Measurements from ENCODE around the gene MANBA.

The MANBA gene

DNA sequence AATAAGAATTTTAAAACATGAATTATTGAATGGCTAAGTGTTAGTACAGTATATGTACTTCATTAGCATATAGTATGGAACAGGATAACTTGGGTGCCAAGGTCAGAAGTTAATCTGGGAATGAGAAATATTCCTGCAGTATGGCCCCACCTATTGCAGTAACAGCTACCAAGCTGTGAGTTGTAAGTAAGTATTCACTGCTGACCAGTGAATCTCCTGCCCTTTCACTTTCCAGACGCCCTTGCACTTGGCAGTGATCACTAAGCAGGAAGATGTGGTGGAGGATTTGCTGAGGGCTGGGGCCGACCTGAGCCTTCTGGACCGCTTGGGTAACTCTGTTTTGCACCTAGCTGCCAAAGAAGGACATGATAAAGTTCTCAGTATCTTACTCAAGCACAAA is 154.5 kb downstream of the MANBA start:
- no peak for TF ChIP-seq CTCF (IDR thresholded peaks at IDR 0.05)
- H3K27me3 ChIP-seq = no peaks in the 10 kb centered on the region
- no peaks in the 10 kb centered on the region for H3K9me3 ChIP-seq
- no peak overlapping the region for H3K27ac ChIP-seq
- intact Hi-C loops (cut with DNase I; ENCODE audit: low total_unique reads) = no loop called here
- no peak for DNase-seq
- no peak overlapping the region for H3K4me3 ChIP-seq
- no peaks in the 10 kb centered on the region for H3K4me1 ChIP-seq
- H3K36me3 ChIP-seq = peaks cover 54 to 90% (median 68%) of the 10 kb centered on the region in 3 donors

DNA sequence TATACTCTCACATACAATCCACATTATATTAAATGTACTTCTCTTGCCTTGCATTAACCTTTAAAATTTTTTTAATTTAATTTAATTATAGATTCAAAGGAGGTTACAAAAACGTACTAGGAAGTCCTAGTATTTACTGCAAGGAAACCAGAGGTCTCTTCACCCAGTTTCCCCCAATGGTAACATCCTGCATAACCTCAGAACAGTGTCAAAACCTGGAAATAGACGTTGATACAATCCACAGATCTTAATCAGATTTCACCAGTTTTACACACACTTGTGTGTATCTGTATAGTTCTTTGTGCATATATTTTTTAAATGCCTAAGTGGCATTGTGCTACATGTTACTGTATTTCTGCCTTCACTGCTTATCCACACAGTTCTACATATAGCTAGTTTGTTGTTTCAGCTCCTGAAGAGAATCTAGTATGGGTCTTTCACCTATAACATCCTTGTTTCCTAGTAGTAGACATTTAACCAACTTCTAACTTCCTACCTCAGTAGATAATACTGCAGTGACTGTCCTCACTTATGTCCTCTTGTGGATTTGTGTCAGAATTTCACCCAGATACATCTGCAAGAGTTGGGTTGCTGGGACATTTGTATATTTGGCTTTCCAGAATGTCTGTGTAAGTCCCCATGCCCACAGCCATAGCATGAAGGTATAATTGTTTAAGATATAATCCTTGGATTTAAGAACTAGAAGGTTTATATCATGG is 156.4 kb downstream of the MANBA start:
- DNase-seq = no peak
- no peaks in the 10 kb centered on the region for H3K4me1 ChIP-seq
- no peak overlapping the region for H3K4me3 ChIP-seq
- peaks cover 47 to 90% (median 62%) of the 10 kb centered on the region in 3 donors for H3K36me3 ChIP-seq
- no peaks in the 10 kb centered on the region for H3K9me3 ChIP-seq
- intact Hi-C loops (cut with DNase I; ENCODE audit: low total_unique reads) = no loop called here
- no peak overlapping the region for H3K27ac ChIP-seq
- no peaks in the 10 kb centered on the region for H3K27me3 ChIP-seq
- no peak for TF ChIP-seq CTCF (IDR thresholded peaks at IDR 0.05)

GRCh38 chr4:102601586-102602227 is 159.1 kb downstream of the MANBA start:
- Histone ChIP-seq H3K9me3 (no peaks in the 10 kb centered on the region), H3K4me3 (no peak overlapping the region), H3K36me3 (peaks cover 50 to 87% (median 66%) of the 10 kb centered on the region in 3 donors), H3K4me1 (no peaks in the 10 kb centered on the region), H3K27me3 (no peaks in the 10 kb centered on the region), H3K27ac (no peak overlapping the region)
- no peak for DNase-seq
- intact Hi-C loops (cut with DNase I; ENCODE audit: low total_unique reads) = no loop called here
- TF ChIP-seq CTCF (IDR thresholded peaks at IDR 0.05) = no peak

- Histone ChIP-seq H3K36me3 (peaks cover 54 to 91% (median 68%) of the 10 kb centered on the region in 3 donors), H3K4me3 (no peak overlapping the region), H3K9me3 (no peaks in the 10 kb centered on the region), H3K4me1 (no peaks in the 10 kb centered on the region), H3K27ac (no peak overlapping the region), H3K27me3 (no peaks in the 10 kb centered on the region)
- intact Hi-C loops (cut with DNase I; ENCODE audit: low total_unique reads) = no loop called here
- TF ChIP-seq CTCF (IDR thresholded peaks at IDR 0.05) = no peak
- DNase-seq = no peak
Measured at GRCh38 chr4:102600689-102601088, 160.1 kb downstream of the MANBA start.

- no peak overlapping the region for H3K4me3 ChIP-seq
- intact Hi-C loops (cut with DNase I; ENCODE audit: low total_unique reads) = no loop called here
- no peak for TF ChIP-seq CTCF (IDR thresholded peaks at IDR 0.05)
- H3K4me1 ChIP-seq = no peaks in the 10 kb centered on the region
- no peaks in the 10 kb centered on the region for H3K9me3 ChIP-seq
- no peaks in the 10 kb centered on the region for H3K27me3 ChIP-seq
- no peak for DNase-seq
- H3K27ac ChIP-seq = no peak overlapping the region
- peaks cover 62 to 97% (median 76%) of the 10 kb centered on the region in 3 donors for H3K36me3 ChIP-seq
Measured at GRCh38 chr4:102599886-102600285, 160.9 kb downstream of the MANBA start.
